Forelimb muscle (tissue), 1 donor: Measurements from ENCODE around the gene RAB3GAP1. TPM values are rescaled to one million over a fixed set of nuclear protein-coding genes. Genes with fewer than 3 reads are reported as not detected.
"Not testable (repeated sequence)": the region's sequence is repeated elsewhere in the genome, so short reads cannot be mapped to it uniquely, and the experiment has no call there.

Source experiments
- DNase-seq: peaks from one replicate; pipeline ENCODE4 v3.0.0-alpha.2; 2013; ENCODE audit warnings: low read depth
- polyA plus RNA-seq: library from polyadenylated mRNA; unstranded; fragments of 120-200 nt; gene quantifications from one replicate; pipeline ENCODE4 v1.2.1, GENCODE V29; 2013; ENCODE audit not compliant: insufficient read length

RAB3GAP1 gene
- polyA plus RNA-seq, 1 donor = 34.3 TPM

DNA sequence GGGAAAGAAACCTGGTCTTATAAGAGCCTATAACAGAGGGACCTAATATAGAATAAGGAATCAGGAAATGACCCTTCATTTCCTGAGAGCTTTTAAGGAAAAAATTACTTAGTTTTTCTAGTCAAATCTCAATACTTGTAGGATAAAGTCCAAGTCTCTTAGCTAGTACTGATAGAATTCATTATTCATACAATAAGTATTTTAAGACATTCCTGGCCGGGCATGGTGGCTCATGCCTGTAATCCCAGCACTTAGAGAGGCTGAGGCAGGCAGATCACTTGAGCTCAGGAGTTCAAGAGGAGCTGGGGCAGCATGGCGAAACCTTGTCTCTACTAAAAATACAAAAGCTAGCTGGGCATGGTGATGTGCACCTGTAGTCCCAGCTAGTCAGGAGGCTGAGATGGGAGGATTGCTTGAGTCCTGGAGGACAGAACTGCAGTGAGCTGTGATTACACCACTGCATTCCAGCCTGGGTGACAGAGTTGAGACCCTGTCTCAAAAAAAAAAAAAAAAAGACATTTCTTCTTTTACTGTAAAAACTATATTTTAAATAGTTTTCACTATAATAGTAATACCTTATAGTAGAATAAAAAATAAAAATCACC lies 3.2 kb downstream of the RAB3GAP1 start:
- no peak for DNase-seq

DNA sequence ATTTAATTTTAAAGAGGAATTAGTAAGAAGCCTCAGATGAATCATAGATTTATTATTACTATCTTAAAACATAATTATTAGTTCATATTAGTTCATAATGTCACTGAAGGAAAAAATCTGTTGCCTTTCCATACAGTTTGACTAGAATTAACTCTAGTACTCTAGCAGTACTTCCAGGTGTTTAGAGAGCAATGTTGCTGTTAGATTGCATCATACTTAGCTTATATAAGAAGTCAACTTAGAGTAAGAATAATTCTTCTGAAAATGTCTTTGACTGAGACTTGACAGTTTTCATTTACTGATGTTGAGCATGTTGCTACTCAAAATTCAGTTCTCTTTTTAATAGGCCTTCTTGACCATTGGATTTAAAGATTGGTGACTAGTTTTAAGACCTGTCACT lies 4.7 kb downstream of the RAB3GAP1 start:
- DNase-seq = no peak

GRCh38 chr2:135059577-135059976 lies 7.5 kb downstream of the RAB3GAP1 start:
- DNase-seq = no peak

DNA sequence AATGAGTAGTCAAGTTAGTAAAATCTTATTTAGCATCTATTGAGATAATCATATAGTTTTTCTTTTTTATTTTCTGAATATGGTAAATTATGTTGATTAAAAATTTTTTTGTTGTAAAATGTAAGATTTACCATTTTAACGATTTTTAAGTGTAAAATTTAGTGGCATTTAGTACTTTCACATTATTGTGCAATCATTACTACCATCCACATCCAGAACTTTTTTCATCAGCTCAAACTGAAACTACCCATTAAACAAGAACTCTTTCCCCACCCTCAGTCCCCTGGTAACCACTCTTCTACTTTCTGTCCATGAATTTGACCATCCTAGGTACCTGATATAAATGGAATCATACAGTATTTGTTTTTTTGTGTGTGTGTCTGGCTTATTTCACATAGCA lies 11.1 kb downstream of the RAB3GAP1 start:
- DNase-seq = no peak

GRCh38 chr2:135064149-135064548 lies 12.1 kb downstream of the RAB3GAP1 start:
- DNase-seq = no peak

GRCh38 chr2:135066710-135067109 lies 14.6 kb downstream of the RAB3GAP1 start:
- DNase-seq = no peak

- no peak for DNase-seq
Measured at GRCh38 chr2:135072125-135072997, 20.3 kb downstream of the RAB3GAP1 start.

DNA sequence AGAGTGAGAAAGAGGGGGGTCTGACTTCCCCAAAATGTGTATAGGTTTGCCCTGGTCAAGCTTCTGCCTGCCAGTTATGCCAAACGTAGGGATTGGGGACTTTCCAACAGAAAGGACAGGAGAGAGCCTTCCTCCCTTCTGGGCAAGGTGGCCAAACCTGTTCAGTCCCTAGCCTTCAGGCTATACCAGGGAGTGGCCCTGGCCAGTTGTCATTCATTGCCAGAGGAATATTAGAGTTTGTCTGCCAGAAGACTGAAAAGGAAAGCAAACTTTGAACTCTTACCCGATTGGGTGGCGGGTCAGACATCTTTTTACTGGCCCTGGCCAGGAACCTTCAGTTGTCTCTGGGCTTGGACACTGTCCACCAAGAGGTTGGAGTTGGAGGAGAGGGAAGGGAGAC lies 22.1 kb downstream of the RAB3GAP1 start:
- DNase-seq = no peak

DNA sequence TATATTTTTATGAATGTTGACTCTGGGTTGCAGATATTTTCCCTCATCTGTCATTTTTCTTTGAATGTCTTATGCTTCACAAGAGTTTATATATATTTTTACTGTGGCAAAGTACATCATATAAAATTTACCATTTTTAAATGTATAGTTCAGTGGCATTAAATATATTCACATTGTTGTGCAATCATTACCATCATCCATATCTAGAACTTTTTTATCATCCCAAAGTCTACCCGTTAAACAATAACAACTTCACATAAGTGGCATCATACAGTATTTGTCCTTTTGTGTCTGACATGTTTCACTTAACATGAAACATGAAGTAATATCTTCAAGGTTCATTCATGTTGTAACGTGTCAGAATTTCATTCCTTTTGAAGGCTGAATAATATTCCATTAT lies 24.5 kb downstream of the RAB3GAP1 start:
- DNase-seq = no peak

- no peak for DNase-seq
Measured at GRCh38 chr2:135078417-135078816, 26.3 kb downstream of the RAB3GAP1 start.

GRCh38 chr2:135086222-135086621 lies 34.1 kb downstream of the RAB3GAP1 start:
- no peak for DNase-seq

DNA sequence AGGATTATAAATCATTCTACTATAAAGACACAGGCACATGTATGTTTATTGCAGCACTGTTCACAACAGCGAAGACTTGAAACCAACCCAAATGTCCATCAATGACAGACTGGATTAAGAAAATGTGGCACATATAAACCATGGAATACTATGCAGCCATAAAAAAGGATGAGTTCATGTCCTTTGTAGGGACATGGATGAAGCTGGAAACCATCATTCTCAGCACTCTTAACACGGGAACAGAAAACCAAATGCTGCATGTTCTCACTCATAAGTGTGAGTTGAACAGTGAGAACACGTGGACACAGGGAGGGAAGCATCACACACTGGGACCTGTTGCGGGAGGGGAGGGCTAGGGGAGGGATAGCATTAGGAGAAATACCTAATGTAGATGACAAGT lies 37.5 kb downstream of the RAB3GAP1 start:
- not testable (repeated sequence) for DNase-seq

DNA sequence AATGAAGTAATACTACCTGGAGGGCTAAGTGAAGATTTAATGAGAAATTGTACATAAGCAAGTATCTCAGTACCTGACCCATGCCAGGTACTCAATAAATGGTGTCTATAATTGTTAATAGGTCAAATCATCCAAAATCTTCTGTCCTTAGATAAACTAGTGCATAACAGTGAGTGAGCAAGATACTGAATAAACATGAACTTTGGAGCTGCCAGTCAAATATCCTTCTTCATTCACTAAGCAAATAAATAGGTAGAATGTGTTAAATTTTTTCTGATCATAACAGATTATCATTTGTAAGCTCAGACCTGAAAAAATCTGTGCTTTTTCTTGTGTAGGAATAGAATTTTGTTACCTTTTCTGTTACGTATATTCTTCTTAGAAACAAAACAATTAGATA lies 39.6 kb downstream of the RAB3GAP1 start:
- no peak for DNase-seq

- DNase-seq = no peak
Measured at GRCh38 chr2:135093193-135093592, 41.1 kb downstream of the RAB3GAP1 start.

- no peak for DNase-seq
Measured at GRCh38 chr2:135093670-135094330, 41.7 kb downstream of the RAB3GAP1 start.

- DNase-seq = no peak
Measured at GRCh38 chr2:135094508-135094907, 42.4 kb downstream of the RAB3GAP1 start.

DNA sequence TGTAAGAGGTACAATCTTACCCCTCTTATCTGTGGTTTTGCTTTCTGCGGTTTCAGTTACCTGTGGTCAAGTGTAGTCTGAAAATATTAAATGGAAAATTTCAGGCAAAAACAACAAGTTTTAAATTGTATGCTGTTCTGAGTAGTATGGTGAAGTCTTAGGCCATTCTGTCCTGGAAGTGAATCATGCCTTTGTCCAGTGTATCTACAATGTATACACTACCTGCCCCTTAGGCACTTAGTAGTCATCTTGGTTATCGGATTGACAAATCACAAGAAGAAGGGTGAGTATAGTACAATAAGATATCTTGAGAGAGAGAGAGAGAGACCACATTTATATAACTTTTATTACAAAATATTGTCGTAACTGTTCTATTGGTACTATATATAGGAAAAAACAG lies 43.5 kb downstream of the RAB3GAP1 start:
- no peak for DNase-seq

GRCh38 chr2:135096665-135097446 lies 44.8 kb downstream of the RAB3GAP1 start:
- no peak for DNase-seq

DNA sequence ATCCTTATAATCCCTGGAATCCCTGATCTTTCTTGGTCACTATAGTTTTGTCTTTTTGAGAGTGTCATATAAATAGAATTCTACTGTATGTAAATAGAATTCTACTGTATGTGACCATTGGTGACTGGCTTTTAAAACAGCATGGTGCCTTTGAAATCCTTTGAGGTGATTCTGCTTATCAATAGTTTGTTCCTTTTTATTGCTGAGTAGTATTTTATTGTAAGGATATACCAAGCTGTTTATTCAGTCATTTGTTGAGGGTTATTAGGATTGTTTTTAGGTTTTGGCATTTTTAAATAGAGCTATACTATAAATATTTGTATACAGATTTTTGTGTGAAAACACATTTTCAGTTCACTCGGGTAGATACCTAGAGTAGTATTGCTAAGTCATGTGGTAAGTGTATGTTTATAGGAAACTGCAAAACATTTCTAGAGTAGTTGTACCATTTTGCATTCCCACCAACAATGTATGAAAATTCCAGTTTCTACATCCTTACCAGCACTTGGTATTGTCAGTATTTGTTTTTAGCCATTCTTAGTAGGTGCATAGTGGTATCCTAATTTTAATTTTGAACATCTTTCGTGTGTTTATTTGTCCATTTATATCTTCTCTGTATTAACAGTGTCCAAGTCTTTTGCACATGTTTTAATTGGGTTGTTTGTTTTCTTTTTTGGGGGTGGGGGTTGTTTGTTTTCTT lies 45.6 kb downstream of the RAB3GAP1 start:
- no peak for DNase-seq

DNA sequence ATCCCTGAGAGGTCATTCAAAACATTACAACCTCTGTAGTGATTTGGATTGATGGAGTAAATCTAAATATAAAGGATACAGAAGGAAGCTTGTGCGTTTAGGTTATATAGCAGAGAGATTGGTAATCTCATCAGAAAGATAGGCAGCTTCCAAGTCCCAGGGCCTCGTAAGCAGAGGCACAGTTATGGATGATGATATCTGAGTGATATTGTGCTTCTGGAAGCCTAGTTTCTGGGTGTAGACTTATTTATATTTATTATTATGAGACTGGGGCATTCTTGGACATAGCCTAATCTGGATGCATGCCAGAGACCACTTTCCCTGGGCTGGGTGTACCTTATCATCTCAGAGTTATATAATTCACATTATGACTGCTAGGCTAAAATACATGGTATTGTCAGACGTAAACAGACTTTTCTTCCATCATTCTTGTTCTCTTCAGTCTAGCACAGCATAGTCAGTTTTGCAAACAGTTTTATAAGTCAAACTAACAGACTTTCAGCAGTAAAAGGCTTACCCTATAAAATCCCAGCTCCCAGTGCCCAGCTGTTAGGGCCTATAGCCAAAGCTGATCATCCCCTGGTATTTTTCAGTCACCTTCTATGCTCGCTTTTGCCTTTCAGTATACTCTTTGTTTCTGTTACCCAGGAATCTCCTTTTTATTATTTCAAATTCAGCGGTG lies 47.9 kb downstream of the RAB3GAP1 start:
- no peak for DNase-seq

- DNase-seq = no peak
Measured at GRCh38 chr2:135103843-135104242, 51.8 kb downstream of the RAB3GAP1 start.
